Measurements from ENCODE around the gene DUSP12. TPM values are rescaled to one million over a fixed set of nuclear protein-coding genes. Genes with fewer than 3 reads are reported as not detected.

DUSP12 gene
- total RNA-seq, 1 experiment from 2014 or later: 63.6 TPM

DNA sequence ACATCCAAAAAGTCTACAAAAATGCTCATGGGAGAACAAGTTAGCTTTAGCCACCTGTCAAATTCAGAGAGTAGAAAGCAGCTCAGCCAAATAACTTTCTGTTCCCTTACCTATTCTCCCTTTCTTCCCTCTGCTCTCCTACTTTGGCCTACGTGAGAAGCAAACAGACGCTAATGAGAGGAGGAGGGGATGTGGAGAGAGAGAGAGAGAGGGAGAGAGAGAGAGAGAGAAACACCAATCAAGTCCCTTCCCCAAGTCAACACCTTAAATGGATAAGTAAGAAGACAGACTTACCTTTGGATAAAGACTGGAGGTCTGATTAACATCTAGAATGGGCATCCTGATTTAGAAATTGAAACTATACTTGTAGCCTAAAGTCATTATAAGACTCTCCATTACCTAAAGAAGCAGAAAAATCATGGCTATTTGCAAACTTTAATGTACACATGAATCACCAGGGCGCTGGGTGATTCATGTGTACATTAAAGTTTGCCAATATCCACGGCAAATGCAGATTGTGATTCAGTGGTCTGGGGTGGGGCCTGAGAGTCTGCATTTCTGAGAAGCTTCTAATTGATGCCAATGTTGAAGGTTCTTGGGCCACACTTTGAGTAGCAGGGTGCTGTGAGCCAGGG is 13.1 kb upstream of the DUSP12 start:
- no peak overlapping the region for H3K27ac ChIP-seq (ENCODE audit: low read depth, low read length, poor library complexity, severe bottlenecking)
- H3K4me3 ChIP-seq (ENCODE audit: low read depth, low read length, poor library complexity, severe bottlenecking): no peak overlapping the region
- ChIA-PET POLR2A (ENCODE audit: low non-redundant PET) (interaction anchor here (0.7 kb wide), 1 partner anchor 35 kb away, joined by 3 read pairs; no protein-coding TSS in a partner anchor), CTCF (interaction anchor here (0.9 kb wide), 1 partner anchor 301 kb away, joined by 4 read pairs; no protein-coding TSS in a partner anchor)
- DNase-seq (ENCODE audit: low spot score): no peak
- H3K27me3 ChIP-seq (replicated peaks; ENCODE audit: insufficient read depth, low read depth, low read length, poor library complexity): no peaks in the 10 kb centered on the region
- no TSS peak for BruUV-seq (replicated peaks)
- peaks cover 13% of the 10 kb centered on the region for H3K4me1 ChIP-seq (ENCODE audit: insufficient read depth, low read length, poor library complexity, severe bottlenecking)
- no peaks in the 10 kb centered on the region for H3K36me3 ChIP-seq (ENCODE audit: insufficient read depth, low read length, poor library complexity, severe bottlenecking)
- intact Hi-C loops (cut with micrococcal nuclease; ENCODE audit: unreplicated experiment): loop anchor here (10.0 kb wide), 1 partner anchor 172 kb away; no protein-coding TSS in a partner anchor
- no peaks in the 10 kb centered on the region for H3K9me3 ChIP-seq (ENCODE audit: low read depth, low read length, poor library complexity, severe bottlenecking)
- TF ChIP-seq EZH2 (IDR thresholded peaks at IDR 0.05; ENCODE audit: borderline replicate concordance, low read depth, low read length, poor library complexity, severe bottlenecking) (no peak), CTCF (conservative IDR thresholded peaks at IDR 0.05; ENCODE audit: low read depth, low read length) (no peak)

- Histone ChIP-seq H3K27ac (ENCODE audit: low read depth, low read length, poor library complexity, severe bottlenecking) (no peak overlapping the region), H3K9me3 (ENCODE audit: low read depth, low read length, poor library complexity, severe bottlenecking) (no peaks in the 10 kb centered on the region), H3K4me1 (ENCODE audit: insufficient read depth, low read length, poor library complexity, severe bottlenecking) (peaks cover 13% of the 10 kb centered on the region), H3K36me3 (ENCODE audit: insufficient read depth, low read length, poor library complexity, severe bottlenecking) (no peaks in the 10 kb centered on the region), H3K27me3 (replicated peaks; ENCODE audit: insufficient read depth, low read depth, low read length, poor library complexity) (no peaks in the 10 kb centered on the region), H3K4me3 (ENCODE audit: low read depth, low read length, poor library complexity, severe bottlenecking) (no peak overlapping the region)
- no TSS peak for BruUV-seq (replicated peaks)
- ChIA-PET CTCF (interaction anchor here (0.9 kb wide), 1 partner anchor 299 kb away, joined by 4 read pairs; no protein-coding TSS in a partner anchor), POLR2A (ENCODE audit: low non-redundant PET) (no interaction called here)
- DNase-seq (ENCODE audit: low spot score): no peak
- TF ChIP-seq CTCF (conservative IDR thresholded peaks at IDR 0.05; ENCODE audit: low read depth, low read length): no peak
- no peak for TF ChIP-seq EZH2 (IDR thresholded peaks at IDR 0.05; ENCODE audit: borderline replicate concordance, low read depth, low read length, poor library complexity, severe bottlenecking)
- intact Hi-C loops (cut with micrococcal nuclease; ENCODE audit: unreplicated experiment): loop anchor here (2.0 to 10.0 kb wide), 2 partner anchors 173 to 251 kb away; no protein-coding TSS in a partner anchor
Measured at GRCh38 chr1:161737625-161738024, 12.0 kb upstream of the DUSP12 start.

DNA sequence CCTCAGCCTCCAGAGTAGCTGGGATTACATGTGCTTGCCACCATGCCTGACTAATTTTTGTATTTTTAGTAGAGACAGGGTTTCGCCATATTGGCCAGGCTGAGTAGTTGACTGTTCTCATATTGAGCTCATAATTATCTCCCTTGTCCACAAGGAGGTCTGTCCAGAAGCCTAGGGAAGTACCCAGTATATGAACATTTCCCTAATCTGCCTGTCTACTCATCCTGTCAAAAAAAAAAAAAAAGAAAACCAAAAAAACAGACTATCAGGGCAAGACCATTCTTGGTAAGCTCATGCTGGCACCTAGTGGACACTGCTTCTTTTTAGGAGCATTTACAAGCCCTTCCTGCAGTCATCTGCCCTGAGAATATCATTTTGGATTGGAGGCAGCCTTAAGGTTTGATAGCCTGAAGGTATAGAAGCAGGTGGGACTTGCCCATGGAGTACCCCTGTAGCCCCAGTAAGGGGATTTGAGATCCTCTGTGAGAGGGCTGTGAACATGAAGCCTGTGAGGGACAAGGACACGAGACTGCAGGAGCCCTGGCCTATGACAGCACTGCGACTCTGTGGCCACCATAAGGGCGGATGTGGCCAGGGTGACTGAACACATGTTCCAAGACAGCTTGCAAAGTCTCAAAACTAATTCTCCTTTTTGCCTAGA is 10.8 kb upstream of the DUSP12 start:
- TF ChIP-seq CTCF (conservative IDR thresholded peaks at IDR 0.05; ENCODE audit: low read depth, low read length): peak; percentile 60
- TF ChIP-seq EZH2 (IDR thresholded peaks at IDR 0.05; ENCODE audit: borderline replicate concordance, low read depth, low read length, poor library complexity, severe bottlenecking): no peak
- Histone ChIP-seq H3K27me3 (replicated peaks; ENCODE audit: insufficient read depth, low read depth, low read length, poor library complexity) (no peaks in the 10 kb centered on the region), H3K27ac (ENCODE audit: low read depth, low read length, poor library complexity, severe bottlenecking) (no peak overlapping the region), H3K9me3 (ENCODE audit: low read depth, low read length, poor library complexity, severe bottlenecking) (no peaks in the 10 kb centered on the region), H3K4me1 (ENCODE audit: insufficient read depth, low read length, poor library complexity, severe bottlenecking) (peaks cover 5% of the 10 kb centered on the region), H3K36me3 (ENCODE audit: insufficient read depth, low read length, poor library complexity, severe bottlenecking) (no peaks in the 10 kb centered on the region), H3K4me3 (ENCODE audit: low read depth, low read length, poor library complexity, severe bottlenecking) (no peak overlapping the region)
- ChIA-PET CTCF (interaction anchor here (0.6 to 1.1 kb wide), 3 partner anchors 12 to 251 kb away, joined by 4 to 5 read pairs (median 5); no protein-coding TSS in a partner anchor), POLR2A (ENCODE audit: low non-redundant PET) (interaction anchor here (0.7 kb wide), 1 partner anchor 10 kb away, joined by 4 read pairs; no protein-coding TSS in a partner anchor)
- peak; percentile 68 for DNase-seq (ENCODE audit: low spot score)
- no TSS peak for BruUV-seq (replicated peaks)
- intact Hi-C loops (cut with micrococcal nuclease; ENCODE audit: unreplicated experiment): loop anchor here (2.0 to 10.0 kb wide), 2 partner anchors 174 to 252 kb away; no protein-coding TSS in a partner anchor

Measured in A673 (cell line).